Urinary bladder (tissue), 4 donors: Measurements from ENCODE around the gene VWA2. TPM values are rescaled to one million over a fixed set of nuclear protein-coding genes. Genes with fewer than 3 reads are reported as not detected.

Experiments
- DNase-seq: peaks from one replicate; pipeline ENCODE4 v3.0.0-alpha.2; 2015; ENCODE audit errors: extremely low spot score
- H3K27ac ChIP-seq: one replicate; pipeline ENCODE4 v1.5.1; 2013; ENCODE audit warnings: low read depth, mild to moderate bottlenecking, moderate library complexity
- H3K36me3 ChIP-seq: one replicate; pipeline ENCODE4 v1.6.1; 2013; ENCODE audit warnings: mild to moderate bottlenecking, moderate library complexity; ENCODE audit not compliant: insufficient read depth
- H3K4me1 ChIP-seq: one replicate; pipeline ENCODE4 v1.6.1; 2013; ENCODE audit warnings: mild to moderate bottlenecking, moderate library complexity; ENCODE audit not compliant: insufficient read depth
- H3K4me3 ChIP-seq: one replicate; pipeline ENCODE4 v1.5.1; 2013; ENCODE audit warnings: low read depth, low read length
- WGBS: extraction: QIAGEN DNeasy Blood & Tissue Kit; methylation state at CpG from one replicate; pipeline ENCODE4 v1.1.7; 2013; 5-methylcytosine and 5-hydroxymethylcytosine counted together
- polyA plus RNA-seq: library from polyadenylated mRNA; stranded (reverse); fragments of 200-250 nt; gene quantifications from one replicate; pipeline ENCODE4 v1.2.3, GENCODE V29; 2013
- total RNA-seq: library from RNA; depleted of rRNA; stranded (reverse); fragments of >200 nt; gene quantifications from one replicate; pipeline ENCODE4 v1.2.3, GENCODE V29; 2014
- donor health status: healthy with polysubstance abuse.
- donor health status: healthy.

VWA2 gene
- total and polyA plus RNA-seq, 2 donors, result 1.0 to 4.6 TPM

DNA sequence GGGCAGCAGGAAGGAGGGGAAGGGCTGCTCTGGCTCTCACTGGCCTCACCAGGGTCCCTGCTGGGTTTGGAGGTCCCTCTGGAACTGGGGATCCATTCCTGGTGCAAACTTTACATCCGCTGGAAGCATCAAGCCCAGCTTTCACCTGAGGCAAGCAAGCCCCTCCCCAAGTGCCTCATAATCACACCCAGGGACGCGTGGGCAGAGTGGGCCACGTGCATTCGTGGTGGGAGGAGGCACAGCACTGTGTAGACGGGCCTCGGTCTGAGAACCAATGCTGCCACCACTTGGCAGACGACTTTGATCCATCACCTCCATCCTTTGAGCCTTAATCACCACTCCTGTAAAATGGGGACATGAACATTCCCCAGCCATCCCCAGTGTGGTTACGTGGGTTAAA lies 74.1 kb downstream of the VWA2 start:
- Histone ChIP-seq H3K4me3 (no peak overlapping the region), H3K36me3 (no peaks in the 10 kb centered on the region), H3K27ac (no peak overlapping the region), H3K4me1 (no peaks in the 10 kb centered on the region)
- no peak for DNase-seq
- 93% methylated on average over 9 of the region's 9 CpGs for WGBS

- Histone ChIP-seq H3K27ac (no peak overlapping the region), H3K4me1 (no peaks in the 10 kb centered on the region), H3K36me3 (no peaks in the 10 kb centered on the region), H3K4me3 (no peak overlapping the region)
- DNase-seq, result no peak
- 92% methylated on average over 11 of the region's 11 CpGs for WGBS
Measured at GRCh38 chr10:114313866-114314265, 74.8 kb downstream of the VWA2 start.

- Histone ChIP-seq H3K36me3 (no peaks in the 10 kb centered on the region), H3K4me3 (no peak overlapping the region), H3K27ac (no peak overlapping the region), H3K4me1 (no peaks in the 10 kb centered on the region)
- no peak for DNase-seq
- 95% methylated on average over 22 of the region's 22 CpGs for WGBS
Measured at GRCh38 chr10:114315566-114316420, 76.7 kb downstream of the VWA2 start.

DNA sequence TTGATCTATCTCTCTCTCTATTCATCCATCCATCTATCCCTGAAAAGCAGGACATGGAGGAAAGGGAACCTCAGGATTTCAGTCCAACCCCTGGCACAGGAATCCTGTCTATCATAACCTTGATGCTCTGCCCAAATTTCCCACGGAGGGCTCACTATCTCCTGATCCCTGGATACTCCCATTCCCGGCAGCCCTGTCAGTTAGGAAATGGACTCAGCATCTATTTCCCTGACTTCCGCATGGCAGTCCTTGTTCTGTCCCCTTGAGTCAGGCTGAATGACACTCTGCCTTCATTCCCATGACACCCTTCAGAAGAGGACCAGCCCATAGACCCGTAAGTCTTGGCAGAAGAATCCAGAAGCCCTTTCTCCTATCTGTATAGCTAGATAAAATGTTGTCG lies 77.7 kb downstream of the VWA2 start:
- no peak for DNase-seq
- Histone ChIP-seq H3K36me3 (no peaks in the 10 kb centered on the region), H3K27ac (no peak overlapping the region), H3K4me3 (no peak overlapping the region), H3K4me1 (no peaks in the 10 kb centered on the region)
- WGBS, result 83% methylated on average over 5 of the region's 5 CpGs

DNA sequence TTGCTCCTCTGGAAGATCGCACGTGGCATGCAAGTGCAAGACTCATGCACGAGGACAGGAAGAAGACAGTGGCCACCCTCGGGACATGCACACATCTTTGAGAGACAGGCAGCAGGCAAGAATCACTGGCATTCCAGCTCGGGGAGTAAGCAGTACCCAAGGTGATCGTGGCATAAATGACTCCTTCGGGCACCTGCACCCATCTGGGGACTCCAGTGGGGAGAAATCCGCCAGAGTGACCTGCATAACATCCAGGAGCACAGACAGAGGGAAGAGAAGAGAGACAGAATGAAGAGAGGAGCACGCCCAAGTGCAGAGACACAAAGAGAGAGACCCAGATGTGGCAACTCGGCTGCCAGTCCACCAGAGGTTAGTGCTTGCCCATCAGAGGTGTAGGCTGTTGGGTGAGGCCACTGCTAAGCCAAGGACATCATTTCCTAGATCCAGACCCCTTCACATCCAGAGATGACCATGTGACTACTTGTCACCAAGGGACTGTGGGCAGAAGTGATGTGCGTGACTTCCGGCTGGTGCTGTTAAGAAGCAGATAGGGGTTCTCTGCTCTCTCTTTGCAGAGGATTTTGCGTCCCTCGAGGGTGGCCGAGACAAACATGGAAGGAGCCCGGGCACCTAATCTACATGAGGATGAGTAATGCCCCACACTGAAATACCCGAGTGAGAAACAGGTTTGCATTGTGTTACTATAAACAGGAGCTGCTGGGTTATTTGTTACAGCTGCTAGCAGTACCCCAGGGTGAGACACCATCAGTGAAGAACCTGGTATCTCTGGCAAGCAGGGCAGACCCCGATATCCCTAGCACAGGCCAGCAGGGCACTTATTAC lies 80.6 kb downstream of the VWA2 start:
- WGBS, result 94% methylated on average over 18 of the region's 18 CpGs

GRCh38 chr10:114320249-114321116 lies 81.4 kb downstream of the VWA2 start:
- H3K27ac ChIP-seq, result peak overlapping the region; percentile 7
- H3K36me3 ChIP-seq, result no peaks in the 10 kb centered on the region
- 82% methylated on average over 23 of the region's 23 CpGs for WGBS
- DNase-seq, result peak; percentile 46
- no peaks in the 10 kb centered on the region for H3K4me1 ChIP-seq
- no peak overlapping the region for H3K4me3 ChIP-seq

More for the DNA sequence above, 80.6 kb downstream of the VWA2 start:
- no peak for DNase-seq
- no peak overlapping the region for H3K27ac ChIP-seq
- H3K4me3 ChIP-seq, result no peak overlapping the region
- no peaks in the 10 kb centered on the region for H3K4me1 ChIP-seq
- H3K36me3 ChIP-seq, result no peaks in the 10 kb centered on the region

GRCh38 chr10:114322344-114322743 lies 83.3 kb downstream of the VWA2 start:
- DNase-seq, result no peak
- Histone ChIP-seq H3K4me1 (no peaks in the 10 kb centered on the region), H3K36me3 (no peaks in the 10 kb centered on the region), H3K27ac (no peak overlapping the region), H3K4me3 (no peak overlapping the region)
- 84% methylated on average over 5 of the region's 5 CpGs for WGBS

GRCh38 chr10:114323023-114323422 lies 84.0 kb downstream of the VWA2 start:
- Histone ChIP-seq H3K4me3 (no peak overlapping the region), H3K36me3 (no peaks in the 10 kb centered on the region), H3K4me1 (no peaks in the 10 kb centered on the region), H3K27ac (no peak overlapping the region)
- WGBS, result 46% methylated on average over 5 of the region's 5 CpGs
- DNase-seq, result no peak

DNA sequence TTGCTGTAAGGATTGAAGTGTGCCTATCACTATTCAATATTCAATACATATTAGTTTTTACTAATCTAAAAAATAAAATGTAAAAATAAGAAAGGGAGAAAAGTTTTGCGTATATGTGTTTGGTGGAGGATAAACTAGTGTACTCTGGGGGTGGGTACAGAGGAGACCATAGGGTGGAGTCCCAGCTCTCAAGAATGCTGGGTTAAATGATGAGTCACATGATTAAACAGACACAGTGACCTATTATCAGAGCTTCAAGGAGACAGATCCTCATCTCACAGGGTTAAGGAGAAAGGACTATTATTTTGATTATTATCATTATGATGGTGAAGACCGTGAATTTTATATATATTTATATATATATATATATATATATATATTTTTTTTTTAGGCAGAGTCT lies 87.7 kb downstream of the VWA2 start:
- Histone ChIP-seq H3K4me1 (no peaks in the 10 kb centered on the region), H3K36me3 (no peaks in the 10 kb centered on the region), H3K27ac (no peak overlapping the region), H3K4me3 (no peak overlapping the region)
- DNase-seq, result no peak
- 85% methylated on average over 2 of the region's 2 CpGs for WGBS

DNA sequence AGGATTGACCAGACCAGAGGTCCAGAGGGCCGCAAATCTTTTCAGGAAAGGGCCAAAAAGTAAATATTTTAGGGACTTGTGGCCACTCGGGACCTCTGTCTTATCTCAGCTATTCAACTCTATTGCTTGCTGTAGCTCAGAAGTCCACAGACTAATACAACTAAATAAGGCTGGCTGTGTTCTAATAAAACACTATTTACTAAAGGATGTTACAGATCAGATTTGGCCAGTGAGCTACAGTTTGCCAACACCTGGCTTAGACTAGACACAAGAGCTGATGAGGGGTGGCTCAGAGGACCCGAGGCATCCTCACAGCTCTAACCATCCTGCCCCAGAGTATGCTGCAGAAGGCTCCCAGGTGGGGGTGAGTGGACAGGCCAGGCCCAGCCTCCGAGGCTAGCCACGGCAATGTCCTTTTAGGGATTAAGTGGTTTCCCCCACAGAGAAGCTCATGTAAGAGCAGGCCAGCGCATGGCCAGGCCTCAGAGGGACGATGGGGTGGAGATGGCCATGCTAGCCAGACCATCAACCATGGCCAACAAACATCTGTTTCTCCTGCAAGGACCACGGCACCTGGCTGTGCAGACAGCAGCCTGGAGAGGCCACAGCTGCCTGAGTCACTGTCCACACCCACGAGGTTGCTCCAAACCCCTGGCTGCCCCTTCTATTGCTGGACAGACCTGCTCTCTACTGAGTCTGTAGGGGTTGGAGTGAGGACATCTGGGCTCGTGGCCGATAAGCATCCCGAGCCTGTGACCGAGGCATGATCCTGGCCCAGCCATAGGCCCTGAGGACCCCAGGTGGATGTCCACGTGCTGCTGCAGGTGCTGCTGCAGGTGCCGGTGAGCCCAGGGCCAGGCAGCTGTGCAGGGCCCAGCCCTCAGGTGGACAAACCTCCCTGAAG lies 88.7 kb downstream of the VWA2 start:
- H3K27ac ChIP-seq, result no peak overlapping the region
- no peak for DNase-seq
- H3K36me3 ChIP-seq, result no peaks in the 10 kb centered on the region
- H3K4me1 ChIP-seq, result no peaks in the 10 kb centered on the region
- WGBS, result 72% methylated on average over 15 of the region's 15 CpGs
- H3K4me3 ChIP-seq, result no peak overlapping the region

- no peak overlapping the region for H3K27ac ChIP-seq
- WGBS, result 85% methylated on average over 6 of the region's 6 CpGs
Measured at GRCh38 chr10:114328441-114328812, 89.4 kb downstream of the VWA2 start.

DNA sequence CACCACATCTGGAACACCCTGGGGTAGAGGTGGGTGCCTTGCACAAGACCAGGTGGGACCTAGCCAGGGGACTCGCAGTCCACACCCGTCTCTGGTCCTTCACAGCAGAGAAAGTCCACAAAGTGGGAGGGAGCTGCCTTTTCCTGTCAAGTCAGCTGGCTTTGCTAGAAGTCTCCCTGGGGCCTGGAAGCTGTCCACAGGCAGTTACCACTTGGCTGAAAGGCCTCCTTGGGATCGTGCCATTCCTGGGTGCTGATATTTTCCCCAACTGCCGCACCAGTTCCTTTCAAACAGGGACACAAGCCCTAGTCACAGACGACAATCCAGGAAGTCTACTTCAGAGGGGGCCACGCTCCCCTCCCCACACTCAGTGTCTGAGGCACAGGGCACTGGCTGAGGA lies 89.8 kb downstream of the VWA2 start:
- H3K27ac ChIP-seq, result no peak overlapping the region
- no peak overlapping the region for H3K4me3 ChIP-seq
- H3K36me3 ChIP-seq, result no peaks in the 10 kb centered on the region
- no peaks in the 10 kb centered on the region for H3K4me1 ChIP-seq
- WGBS, result 60% methylated on average over 6 of the region's 6 CpGs
- no peak for DNase-seq

More at GRCh38 chr10:114328441-114328812, 89.4 kb downstream of the VWA2 start:
- H3K36me3 ChIP-seq, result no peaks in the 10 kb centered on the region
- no peak for DNase-seq
- no peaks in the 10 kb centered on the region for H3K4me1 ChIP-seq
- H3K4me3 ChIP-seq, result no peak overlapping the region
